ENCODE data around the gene MBP. TPM values are rescaled to one million over a fixed set of nuclear protein-coding genes. Genes with fewer than 3 reads are reported as not detected.

Gene MBP
- total and polyA plus RNA-seq, 10 of the 15 experiments (the other 5 are each of a cell fraction or from before 2014, with no cell fraction given) = 12.2 to 67.8 (median 42.1) TPM

GRCh38 chr18:77136076-77136718, 3.6 kb upstream of the MBP start:
- H3K36me3 ChIP-seq (ENCODE audit: control insufficient read depth in 2 of 2, insufficient read depth in 2 of 2, low read length in 1 of 2) = no peaks in the 10 kb centered on the region
- no peaks in the 10 kb centered on the region for H3K9me3 ChIP-seq (replicated peaks; ENCODE audit: control insufficient read depth, insufficient read depth, low read length)
- TF ChIP-seq RAD51 (IDR thresholded peaks at IDR 0.05) (no peak), NR2F1 (conservative IDR thresholded peaks at IDR 0.05) (no peak), NFYB (IDR thresholded peaks at IDR 0.05; ENCODE audit: insufficient read depth, low read depth, low read length) (no peak), NFXL1 (IDR thresholded peaks at IDR 0.05; ENCODE audit: borderline replicate concordance) (no peak), PBX3 (IDR thresholded peaks at IDR 0.05; ENCODE audit: insufficient replicate concordance, low read depth, low read length) (no peak), BRCA1 (IDR thresholded peaks at IDR 0.05; ENCODE audit: low read depth, low read length) (no peak), ASH2L (IDR thresholded peaks at IDR 0.05; ENCODE audit: borderline replicate concordance, low read depth) (no peak), ESRRA (IDR thresholded peaks at IDR 0.05; ENCODE audit: low read length) (no peak), ZNF274 (IDR thresholded peaks at IDR 0.05; ENCODE audit: insufficient read depth, insufficient read length) (no peak), IRF4 (IDR thresholded peaks at IDR 0.05; ENCODE audit: low read depth, low read length) (no peak)
- no peaks in the 10 kb centered on the region for H4K20me1 ChIP-seq (ENCODE audit: control insufficient read depth, insufficient read depth)
- in situ Hi-C loops (cut with MboI) (no loop called here), intact Hi-C loops (cut with micrococcal nuclease; ENCODE audit: unreplicated experiment) (no loop called here)
- H3K79me2 ChIP-seq (ENCODE audit: control insufficient read depth, insufficient read depth, low read length) = peaks cover 16% of the 10 kb centered on the region
- ATAC-seq = no peak
- H3K9ac ChIP-seq (ENCODE audit: control insufficient read depth, insufficient read depth, low read length) = no peak overlapping the region
- H3K27ac ChIP-seq (ENCODE audit: control insufficient read depth, insufficient read depth) = no peak overlapping the region
- H3K4me2 ChIP-seq (ENCODE audit: control insufficient read depth, insufficient read depth) = no peak overlapping the region
- POLR2A ChIA-PET = no interaction called here
- DNase-seq (ENCODE audit: low read depth, low spot score) = no peak
- RAD21 ChIA-PET (ENCODE audit: unreplicated experiment) = interaction anchor here (1.4 to 2.6 kb wide), 2 partner anchors 69 to 136 kb away, joined by 4 to 7 read pairs; no protein-coding TSS in a partner anchor
- H2AFZ ChIP-seq (ENCODE audit: control insufficient read depth, low read depth, low read length) = no peak overlapping the region
- CTCF ChIA-PET = no interaction called here
- SMC1A ChIA-PET (ENCODE audit: uncharacterized antibody, unreplicated experiment) = interaction anchor here (2.0 to 3.9 kb wide), 2 partner anchors 76 to 152 kb away, joined by 4 to 16 read pairs; no protein-coding TSS in a partner anchor
- 84% methylated on average over 8 of the region's 8 CpGs for WGBS (ENCODE audit: insufficient coverage, insufficient replicate concordance, low lambda C conversion rate, missing lambda C conversion rate)
- H3K4me1 ChIP-seq (ENCODE audit: control insufficient read depth, insufficient read depth, low read length) = peaks cover 17% of the 10 kb centered on the region
- no TSS peak for BruUV-seq (replicated peaks)
- no peak for FAIRE-seq
- H3K27me3 ChIP-seq (replicated peaks in 1 of 2; ENCODE audit: control insufficient read depth in 2 of 2, insufficient read depth in 2 of 2, low read length in 1 of 2) = no peaks in the 10 kb centered on the region
- H3K4me3 ChIP-seq = no peak overlapping the region

Data from GM12878 (cell line).